GM18526 (cell line): ENCODE results near the gene TENM3.

Experiments
- POLR2A ChIP-seq: IDR thresholded peaks from 3 replicates; pipeline ENCODE4 v1.6.1; 2011; ENCODE audit not compliant: insufficient read length; ENCODE audit errors: extremely low read depth

Gene TENM3

GRCh38 chr4:182289809-182290208, 46.6 kb downstream of the TENM3 start:
- TF ChIP-seq POLR2A: no peak

DNA sequence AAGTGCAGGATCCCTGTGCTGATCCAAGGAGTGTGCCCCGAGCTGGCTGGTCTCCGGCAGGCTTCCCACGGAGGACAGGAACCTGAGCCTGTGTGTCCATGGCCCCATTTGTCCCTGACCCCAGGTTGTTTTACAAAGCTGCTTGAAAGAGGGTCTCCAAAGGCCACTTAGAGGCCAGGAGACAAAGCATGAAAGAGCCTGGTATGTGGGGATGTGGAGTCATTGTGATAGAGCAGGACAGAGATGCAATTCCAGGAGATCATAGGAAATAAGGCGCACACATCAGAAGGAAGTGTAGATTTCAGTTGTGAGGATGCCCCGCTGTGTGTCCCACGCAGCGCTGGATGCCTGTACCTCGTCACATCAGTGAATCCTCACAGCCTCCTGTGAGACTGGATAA, 48.0 kb downstream of the TENM3 start:
- TF ChIP-seq POLR2A: no peak

- TF ChIP-seq POLR2A: no peak
These were observed 48.5 kb downstream of the TENM3 start for GRCh38 chr4:182291597-182292270.

DNA sequence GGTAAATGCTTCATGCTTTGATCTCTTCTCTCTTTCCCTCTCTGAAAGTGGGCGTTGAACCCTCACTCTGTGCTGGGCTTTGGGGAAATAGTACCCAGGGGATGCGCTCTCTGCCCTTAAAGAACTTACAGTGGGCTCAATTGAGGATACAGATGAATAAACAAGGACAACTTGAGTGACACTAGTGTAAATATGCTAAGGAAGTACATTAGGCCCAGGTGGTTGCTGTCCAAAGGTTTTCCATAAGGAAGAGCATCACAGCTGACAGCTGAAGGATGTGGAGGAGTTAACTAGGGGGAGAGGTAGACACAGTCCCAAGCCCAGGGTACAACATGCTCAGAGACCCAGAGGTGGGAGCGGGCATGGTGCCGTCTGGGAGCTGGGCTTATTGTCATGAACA, 49.4 kb downstream of the TENM3 start:
- TF ChIP-seq POLR2A: no peak

DNA sequence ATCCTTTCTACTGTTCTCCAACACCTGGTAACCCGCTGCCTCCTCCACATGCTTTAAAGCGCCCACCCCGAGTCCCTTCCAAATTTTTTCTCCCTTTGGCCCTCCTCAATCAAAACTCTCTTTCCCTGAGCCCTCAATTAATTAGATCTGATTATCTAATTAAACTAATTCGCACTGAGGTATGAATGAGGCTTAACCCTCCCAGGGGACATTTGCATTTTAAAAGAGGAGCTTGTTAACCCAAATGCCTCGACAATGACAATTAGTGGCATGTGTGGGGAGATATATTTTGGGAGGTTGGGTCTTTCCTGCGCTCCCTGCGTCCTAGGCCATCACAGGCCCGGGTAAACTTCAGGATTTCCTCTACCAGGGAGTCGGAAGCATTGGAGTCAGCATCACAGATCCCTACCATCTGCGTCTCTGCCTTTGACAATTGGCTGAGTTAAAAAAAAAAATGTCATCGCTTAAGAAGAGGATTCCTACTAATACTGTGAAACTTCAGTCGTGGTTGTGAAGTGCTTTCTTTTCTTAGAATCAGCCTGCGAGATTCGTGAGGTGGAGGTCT, 50.6 kb downstream of the TENM3 start:
- no peak for TF ChIP-seq POLR2A

DNA sequence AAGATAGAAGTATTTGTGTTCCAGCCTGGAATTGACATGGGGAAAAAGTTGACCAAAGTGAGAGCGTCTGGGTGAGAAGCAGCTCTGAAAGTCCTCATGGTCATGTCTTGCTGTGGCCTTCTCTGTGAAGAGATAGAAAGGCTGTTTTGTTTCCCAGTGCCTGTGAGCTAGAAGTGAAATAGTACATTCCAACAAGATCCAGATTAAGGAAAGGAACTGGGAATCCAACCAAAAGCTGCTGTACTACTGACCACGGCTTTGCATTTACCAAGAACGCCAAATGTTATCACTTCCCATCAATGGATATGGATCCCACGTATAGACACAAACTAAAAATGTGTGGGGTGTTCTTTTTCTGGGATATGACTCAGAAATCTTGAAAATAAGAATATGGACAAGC, 51.2 kb downstream of the TENM3 start:
- TF ChIP-seq POLR2A: no peak

- TF ChIP-seq POLR2A: no peak
These were observed 54.5 kb downstream of the TENM3 start for GRCh38 chr4:182297659-182298058.

DNA sequence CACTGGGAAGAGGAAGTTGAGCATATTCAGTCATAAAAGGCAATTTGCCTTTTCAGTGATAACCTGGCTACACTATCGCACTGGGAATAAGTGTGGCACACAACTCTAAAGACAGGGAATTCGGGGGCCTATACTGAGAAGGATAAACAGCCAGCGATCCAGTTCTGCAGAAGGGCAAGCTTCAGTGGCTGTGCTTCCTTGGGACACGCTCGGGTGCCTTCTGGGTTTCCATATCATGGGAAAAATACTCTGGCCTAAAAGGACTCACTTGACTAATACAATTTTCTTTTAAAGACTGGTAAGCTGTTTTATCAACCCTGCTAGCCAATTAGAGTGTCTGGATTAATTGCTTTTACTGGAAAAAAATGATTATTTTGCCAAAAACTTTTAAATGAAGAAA, 58.5 kb downstream of the TENM3 start:
- TF ChIP-seq POLR2A: no peak

DNA sequence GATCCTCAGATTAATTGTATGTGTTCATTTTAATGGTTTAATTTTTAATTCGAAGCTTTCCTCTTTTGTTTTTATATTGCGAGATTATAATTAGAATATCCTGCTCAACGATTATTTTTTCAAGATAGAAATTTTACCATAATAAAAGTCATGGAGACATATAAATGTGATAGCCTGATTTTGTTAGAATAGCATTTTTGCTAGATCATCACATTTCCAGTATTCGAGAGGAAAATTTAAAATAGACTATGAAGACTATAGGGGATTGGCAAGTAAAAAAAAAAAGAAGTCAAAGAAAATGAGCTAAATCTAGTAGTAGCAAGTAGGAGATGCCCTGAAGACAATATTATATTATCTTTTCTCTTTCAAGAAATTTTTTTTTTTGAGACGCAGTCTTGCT, 60.6 kb downstream of the TENM3 start:
- TF ChIP-seq POLR2A: no peak

GRCh38 chr4:182306792-182307507, 63.7 kb downstream of the TENM3 start:
- TF ChIP-seq POLR2A: no peak

GRCh38 chr4:182307746-182308145, 64.5 kb downstream of the TENM3 start:
- TF ChIP-seq POLR2A: no peak

- no peak for TF ChIP-seq POLR2A
These were observed 66.7 kb downstream of the TENM3 start for GRCh38 chr4:182309877-182310276.

DNA sequence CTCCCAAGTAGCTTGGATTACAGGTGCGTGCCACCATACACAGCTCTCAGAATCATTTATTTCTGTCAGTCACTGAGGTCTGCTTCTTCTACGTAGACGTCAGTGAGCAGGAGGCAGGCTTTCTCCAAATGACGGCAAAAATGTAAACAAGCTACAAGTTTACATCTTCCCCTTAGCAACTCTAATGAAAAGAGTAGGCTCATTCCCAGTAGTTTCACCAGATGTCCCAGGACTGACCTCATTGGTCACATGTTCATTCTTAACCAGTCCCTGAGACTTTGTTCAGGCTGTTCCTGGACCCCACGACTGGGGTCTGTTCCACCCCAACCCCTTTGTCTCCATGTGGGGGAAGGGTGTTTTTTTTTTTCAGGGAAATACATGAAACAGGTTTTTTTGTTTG, 67.1 kb downstream of the TENM3 start:
- TF ChIP-seq POLR2A: no peak

- no peak for TF ChIP-seq POLR2A
These were observed 67.8 kb downstream of the TENM3 start for GRCh38 chr4:182310962-182311361.

DNA sequence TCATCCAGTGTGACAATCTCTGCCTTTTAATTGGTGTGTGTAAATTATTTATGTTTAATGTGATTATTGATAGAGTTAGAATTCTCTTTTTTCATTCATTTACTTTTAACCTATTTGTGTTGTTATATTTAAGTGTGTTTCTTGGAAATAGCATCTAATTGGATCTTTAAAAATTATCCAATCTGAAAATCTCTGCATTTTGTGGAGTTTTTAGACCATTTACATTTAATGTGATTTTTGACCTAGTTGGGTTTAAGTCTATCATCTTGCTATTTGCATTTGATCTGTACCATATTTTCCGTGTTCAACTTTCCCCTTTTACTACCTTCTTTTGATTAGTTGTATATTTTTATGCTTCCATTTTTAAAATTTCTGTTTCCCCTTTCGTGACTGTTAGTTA, 71.3 kb downstream of the TENM3 start:
- no peak for TF ChIP-seq POLR2A

GRCh38 chr4:182318256-182318655, 75.1 kb downstream of the TENM3 start:
- no peak for TF ChIP-seq POLR2A
